ENCODE measurements around the gene TRIM66. TPM values are rescaled to one million over a fixed set of nuclear protein-coding genes. Genes with fewer than 3 reads are reported as not detected.

The TRIM66 gene
- total RNA-seq, 1 donor from 2014 or later = 10.5 TPM

DNA sequence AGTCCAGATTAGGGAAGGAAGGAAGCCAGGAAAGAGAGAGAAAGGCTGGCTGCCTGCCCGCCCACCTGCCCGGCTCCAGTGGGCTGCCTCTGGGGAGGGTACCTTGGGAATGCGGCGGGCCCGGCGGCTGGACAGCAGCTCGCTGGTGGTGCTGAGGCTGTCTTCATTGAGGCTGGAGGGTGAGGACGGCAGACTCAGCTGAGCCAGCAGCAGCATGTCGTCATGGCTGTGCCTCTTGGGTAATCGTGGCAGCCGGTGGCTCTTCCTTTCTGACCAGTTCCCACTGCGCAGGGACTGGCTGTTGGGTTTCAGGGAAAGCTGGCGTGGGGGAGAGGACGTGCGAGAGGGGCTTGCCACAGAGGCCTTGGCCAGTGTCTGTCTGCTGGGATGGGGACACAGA, 33.0 kb upstream of the TRIM66 start:
- no peak for TF ChIP-seq CTCF (conservative IDR thresholded peaks at IDR 0.05; ENCODE audit: low read depth, low read length)
- no peak for DNase-seq (ENCODE audit: low read depth)
- H3K4me3 ChIP-seq (ENCODE audit: low read depth, low read length) = no peak overlapping the region

DNA sequence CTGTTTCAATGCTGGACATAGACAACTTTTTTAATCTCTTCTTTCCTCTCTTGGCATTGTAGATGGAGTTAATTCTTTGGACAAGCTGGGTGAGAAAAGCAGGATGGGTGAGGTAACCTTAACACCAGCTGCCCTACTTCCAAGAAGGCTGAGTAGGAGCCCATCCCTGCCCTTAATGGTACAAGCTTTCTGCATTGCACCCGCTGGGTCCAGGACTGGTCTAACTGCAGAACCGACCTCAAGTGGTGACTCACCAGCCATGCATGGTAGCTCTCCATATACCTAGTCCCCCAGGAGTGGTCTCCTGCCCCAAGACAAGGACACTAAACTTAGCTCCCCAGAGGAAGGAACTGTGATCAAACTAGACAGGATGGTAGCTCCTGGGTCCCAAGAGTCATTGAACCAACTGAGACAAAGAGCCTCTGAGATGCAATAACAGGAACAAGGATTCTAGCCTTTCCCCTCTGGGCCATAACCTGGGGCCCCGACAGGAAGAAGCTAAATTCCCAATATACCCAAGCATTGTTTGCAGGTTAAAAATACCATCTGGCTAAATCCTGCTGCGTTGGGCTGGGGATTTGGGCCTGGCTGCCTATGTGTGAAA, 32.3 kb upstream of the TRIM66 start:
- TF ChIP-seq CTCF (conservative IDR thresholded peaks at IDR 0.05; ENCODE audit: low read depth, low read length) = no peak
- DNase-seq (ENCODE audit: low read depth) = no peak
- H3K4me3 ChIP-seq (ENCODE audit: low read depth, low read length) = no peak overlapping the region

GRCh38 chr11:8713760-8714454, 31.4 kb upstream of the TRIM66 start:
- H3K4me3 ChIP-seq (ENCODE audit: low read depth, low read length) = no peak overlapping the region
- TF ChIP-seq CTCF (conservative IDR thresholded peaks at IDR 0.05; ENCODE audit: low read depth, low read length) = no peak
- DNase-seq (ENCODE audit: low read depth) = no peak

- H3K4me3 ChIP-seq (ENCODE audit: low read depth, low read length) = no peak overlapping the region
- no peak for TF ChIP-seq CTCF (conservative IDR thresholded peaks at IDR 0.05; ENCODE audit: low read depth, low read length)
- no peak for DNase-seq (ENCODE audit: low read depth)
These were observed 30.0 kb upstream of the TRIM66 start for GRCh38 chr11:8712506-8712905.

- DNase-seq (ENCODE audit: low read depth) = no peak
- no peak for TF ChIP-seq CTCF (conservative IDR thresholded peaks at IDR 0.05; ENCODE audit: low read depth, low read length)
- H3K4me3 ChIP-seq (ENCODE audit: low read depth, low read length) = no peak overlapping the region
These were observed 29.5 kb upstream of the TRIM66 start for GRCh38 chr11:8711895-8712442.

- no peak for DNase-seq (ENCODE audit: low read depth)
- H3K4me3 ChIP-seq (ENCODE audit: low read depth, low read length) = no peak overlapping the region
- TF ChIP-seq CTCF (conservative IDR thresholded peaks at IDR 0.05; ENCODE audit: low read depth, low read length) = no peak
These were observed 27.3 kb upstream of the TRIM66 start for GRCh38 chr11:8709777-8710176.
